Type B pancreatic cell (in vitro differentiated cells): ENCODE measurements around the gene HOXA6. TPM values are rescaled to one million over a fixed set of nuclear protein-coding genes. Genes with fewer than 3 reads are reported as not detected.

ENCODE experiments used
- DNase-seq: peaks from one replicate; pipeline ENCODE4 v3.0.0; 2021; ENCODE audit warnings: mixed read lengths; ENCODE audit not compliant: unreplicated experiment; ENCODE audit errors: extremely low spot score
- H3K27ac Mint-ChIP-seq: 2 replicates; pipeline ENCODE4 v1.8.0; 2021; ENCODE audit warnings: mild to moderate bottlenecking, mixed read lengths
- H3K27me3 Mint-ChIP-seq: 2 replicates; pipeline ENCODE4 v1.8.0; 2021; ENCODE audit warnings: mixed read lengths
- H3K36me3 Mint-ChIP-seq: 2 replicates; pipeline ENCODE4 v1.8.0; 2021; ENCODE audit warnings: mixed read lengths
- H3K4me1 Mint-ChIP-seq: one replicate; pipeline ENCODE4 v1.8.0; 2021; ENCODE audit warnings: mixed read lengths; ENCODE audit not compliant: unreplicated experiment
- H3K4me3 Mint-ChIP-seq: 2 replicates; pipeline ENCODE4 v1.8.0; 2021; ENCODE audit warnings: mild to moderate bottlenecking, mixed read lengths
- H3K9me3 Mint-ChIP-seq: 2 replicates; pipeline ENCODE4 v1.8.0; 2021; ENCODE audit warnings: mixed read lengths
- total RNA-seq: library from RNA; stranded (reverse); gene quantifications from 2 replicates; pipeline ENCODE4 v1.2.1, GENCODE V29; 2021; ENCODE audit warnings: low replicate concordance
- TF ChIP-seq, protein P1 (sequence below): fragments of 200-600 bp; sonication (generic); conservative IDR thresholded peaks from 2 replicates; pipeline ENCODE4 v1.5.0; 2021; ENCODE audit warnings: antibody characterized with exemption, mild to moderate bottlenecking

HOXA6 gene
- total RNA-seq, 1 donor from 2014 or later = 10.9 TPM

DNA sequence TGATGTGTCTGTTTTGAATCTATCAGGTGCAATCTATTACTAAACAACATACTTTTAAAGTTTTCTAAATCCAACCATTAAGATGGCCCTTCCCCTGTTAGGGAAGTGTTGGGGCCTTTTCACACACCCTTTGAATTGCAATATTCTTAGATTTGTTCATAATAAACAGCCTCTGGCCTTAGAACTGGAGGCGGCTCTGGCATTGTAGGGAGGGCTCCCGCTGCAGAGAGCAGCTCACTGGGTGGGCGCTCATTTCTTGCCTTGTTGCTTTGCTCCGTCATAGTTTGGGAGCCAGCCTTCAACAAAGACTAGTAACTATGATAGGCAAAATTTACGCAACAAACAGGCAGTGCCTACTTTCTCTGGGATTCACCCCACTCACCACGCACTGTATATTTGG lies 30.8 kb upstream of the HOXA6 start:
- Mint-ChIP-seq H3K4me3 (no peak overlapping the region), H3K4me1 (peaks cover 10% of the 10 kb centered on the region), H3K9me3 (no peaks in the 10 kb centered on the region), H3K36me3 (no peaks in the 10 kb centered on the region), H3K27ac (no peak overlapping the region), H3K27me3 (peaks cover 93% of the 10 kb centered on the region)
- TF ChIP-seq, protein P1, sequence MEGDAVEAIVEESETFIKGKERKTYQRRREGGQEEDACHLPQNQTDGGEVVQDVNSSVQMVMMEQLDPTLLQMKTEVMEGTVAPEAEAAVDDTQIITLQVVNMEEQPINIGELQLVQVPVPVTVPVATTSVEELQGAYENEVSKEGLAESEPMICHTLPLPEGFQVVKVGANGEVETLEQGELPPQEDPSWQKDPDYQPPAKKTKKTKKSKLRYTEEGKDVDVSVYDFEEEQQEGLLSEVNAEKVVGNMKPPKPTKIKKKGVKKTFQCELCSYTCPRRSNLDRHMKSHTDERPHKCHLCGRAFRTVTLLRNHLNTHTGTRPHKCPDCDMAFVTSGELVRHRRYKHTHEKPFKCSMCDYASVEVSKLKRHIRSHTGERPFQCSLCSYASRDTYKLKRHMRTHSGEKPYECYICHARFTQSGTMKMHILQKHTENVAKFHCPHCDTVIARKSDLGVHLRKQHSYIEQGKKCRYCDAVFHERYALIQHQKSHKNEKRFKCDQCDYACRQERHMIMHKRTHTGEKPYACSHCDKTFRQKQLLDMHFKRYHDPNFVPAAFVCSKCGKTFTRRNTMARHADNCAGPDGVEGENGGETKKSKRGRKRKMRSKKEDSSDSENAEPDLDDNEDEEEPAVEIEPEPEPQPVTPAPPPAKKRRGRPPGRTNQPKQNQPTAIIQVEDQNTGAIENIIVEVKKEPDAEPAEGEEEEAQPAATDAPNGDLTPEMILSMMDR = no peak
- DNase-seq = no peak

DNA sequence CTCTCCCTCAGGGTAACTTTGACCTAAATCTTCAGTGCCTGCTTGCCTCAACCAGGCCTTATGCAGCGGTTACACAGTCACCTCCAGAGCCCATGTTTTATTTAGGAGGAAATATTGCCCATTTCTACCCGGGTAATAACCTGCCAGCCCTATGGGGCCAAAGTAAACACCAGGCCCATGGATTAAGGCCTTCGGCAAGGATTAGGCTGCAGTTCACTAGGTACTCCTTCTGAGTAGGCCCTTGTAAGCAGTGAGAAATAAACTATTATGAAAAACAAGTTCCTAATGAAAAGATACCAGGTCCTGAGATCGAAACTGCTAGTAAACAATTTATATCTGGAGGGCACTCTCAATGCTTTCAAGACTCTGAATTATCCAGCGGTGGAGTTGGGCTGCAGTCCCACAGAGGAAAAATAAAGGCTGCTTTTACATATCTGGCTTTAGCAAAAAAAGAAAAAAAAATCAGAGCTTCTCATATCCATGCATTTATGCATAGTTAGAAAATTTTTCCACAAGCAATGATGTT lies 30.3 kb upstream of the HOXA6 start:
- Mint-ChIP-seq H3K4me3 (peak overlapping the region; percentile 17), H3K27me3 (peaks cover 91% of the 10 kb centered on the region), H3K27ac (peak overlapping the region; percentile 15), H3K36me3 (no peaks in the 10 kb centered on the region), H3K9me3 (no peaks in the 10 kb centered on the region), H3K4me1 (peaks cover 8% of the 10 kb centered on the region)
- TF ChIP-seq, protein P1 = no peak
- no peak for DNase-seq

DNA sequence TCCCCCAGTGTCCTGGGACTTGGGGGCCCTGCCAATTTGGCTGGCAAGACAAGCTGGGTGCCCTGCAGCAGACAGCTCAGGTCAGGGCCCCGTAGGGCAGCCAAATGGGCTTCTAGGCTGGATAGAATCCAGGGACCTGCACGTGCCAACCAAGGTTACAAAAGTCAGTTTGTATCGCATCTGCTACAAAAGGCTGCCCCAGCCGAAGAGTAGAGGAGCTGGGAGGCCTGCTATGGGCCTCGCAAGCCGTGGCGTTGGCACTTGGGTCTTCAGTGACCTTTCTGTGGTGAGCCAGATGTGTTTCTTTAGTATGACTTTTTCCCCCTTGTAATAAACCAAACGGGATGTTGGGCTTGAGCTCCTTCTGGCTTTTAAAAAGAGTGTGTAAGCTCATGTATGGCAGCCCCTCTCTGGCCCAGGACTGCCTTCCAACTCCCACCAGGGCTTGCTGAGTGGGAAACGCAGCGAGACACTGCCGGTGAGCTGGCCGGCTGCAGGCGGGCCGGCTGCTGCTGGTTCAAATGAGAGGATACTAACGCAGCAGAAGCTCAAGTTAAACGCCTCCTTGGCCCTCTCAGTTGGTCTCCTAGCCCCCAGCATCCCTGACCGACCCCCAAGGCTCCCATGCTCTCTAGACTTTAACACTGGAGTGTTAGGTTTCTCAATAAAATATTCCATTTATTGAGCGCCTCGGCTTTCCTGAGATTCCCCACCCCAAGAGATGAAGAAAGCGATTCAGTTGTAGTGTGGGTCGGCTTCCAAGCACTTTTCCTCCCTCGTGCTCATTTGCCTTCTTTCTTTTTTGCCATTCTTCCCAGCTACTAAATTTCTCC lies 29.6 kb upstream of the HOXA6 start:
- H3K4me3 Mint-ChIP-seq = peak overlapping the region; percentile 17
- peak overlapping the region; percentile 15 for H3K27ac Mint-ChIP-seq
- peaks cover 90% of the 10 kb centered on the region for H3K27me3 Mint-ChIP-seq
- DNase-seq = peak; percentile 62
- peaks cover 9% of the 10 kb centered on the region for H3K4me1 Mint-ChIP-seq
- TF ChIP-seq, protein P1 = no peak
- H3K9me3 Mint-ChIP-seq = no peaks in the 10 kb centered on the region
- H3K36me3 Mint-ChIP-seq = no peaks in the 10 kb centered on the region

DNA sequence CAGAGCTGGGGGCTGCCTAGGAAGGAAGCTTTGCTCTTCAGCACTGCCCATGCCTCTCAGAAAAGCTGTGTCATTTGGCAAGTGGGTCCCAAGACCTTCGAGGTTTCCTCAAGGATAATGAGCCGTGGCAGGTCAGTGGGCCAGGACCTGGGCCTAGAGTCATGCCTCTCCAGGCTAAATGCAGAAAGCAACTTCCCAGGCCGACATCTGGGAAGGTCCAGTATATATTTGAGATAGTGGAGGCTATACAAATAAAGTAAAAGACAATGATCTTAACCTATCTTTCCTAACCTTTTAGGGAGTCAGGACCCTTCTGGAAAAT lies 28.9 kb upstream of the HOXA6 start:
- no peak for DNase-seq
- no peak overlapping the region for H3K4me3 Mint-ChIP-seq
- H3K27ac Mint-ChIP-seq = no peak overlapping the region
- TF ChIP-seq, protein P1 = no peak
- H3K36me3 Mint-ChIP-seq = no peaks in the 10 kb centered on the region
- H3K4me1 Mint-ChIP-seq = peaks cover 15% of the 10 kb centered on the region
- H3K27me3 Mint-ChIP-seq = peaks cover 90% of the 10 kb centered on the region
- no peaks in the 10 kb centered on the region for H3K9me3 Mint-ChIP-seq

DNA sequence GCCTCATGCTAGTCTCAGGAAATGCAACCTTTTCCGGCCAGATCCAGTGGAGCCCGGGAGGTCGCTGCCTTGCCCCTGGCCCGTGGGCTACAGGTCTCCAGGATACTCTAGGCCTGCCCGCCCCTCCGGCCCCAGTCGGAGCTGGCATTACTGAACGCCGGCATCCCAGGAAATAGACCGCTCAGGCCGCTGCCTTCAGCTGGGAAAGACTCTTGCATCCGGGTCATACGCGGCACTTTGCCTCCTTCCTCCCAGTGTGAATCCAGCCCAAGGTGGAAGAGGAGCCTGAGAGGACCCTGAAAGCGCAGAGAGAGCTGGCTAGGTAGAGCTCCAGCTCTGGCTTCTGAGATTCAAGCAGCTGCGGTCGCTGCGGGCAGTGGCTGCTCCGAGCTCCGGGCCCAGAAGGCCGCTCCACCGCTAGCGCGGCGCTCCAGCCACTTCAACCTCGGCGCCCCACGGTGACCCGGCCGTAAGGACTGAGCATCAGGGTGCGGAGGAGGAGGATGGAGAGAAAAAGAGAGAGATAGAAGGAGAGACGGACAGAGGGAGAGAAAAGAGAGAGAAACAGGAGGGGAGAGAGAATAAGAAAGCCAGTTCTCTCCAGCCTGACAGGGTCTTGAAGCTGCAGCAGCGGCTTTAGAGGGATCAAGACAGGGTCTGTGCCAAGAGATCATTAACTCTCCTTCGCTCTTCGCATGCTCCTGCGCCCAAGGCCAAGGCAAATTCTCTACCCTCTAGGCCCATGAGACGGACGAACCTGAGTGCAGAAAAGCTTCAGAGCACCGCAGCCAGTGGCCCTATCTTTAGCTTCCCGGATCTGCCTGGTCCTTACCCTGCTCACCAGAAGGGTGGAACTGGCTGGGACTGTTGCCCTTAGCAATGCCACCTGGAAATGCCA lies 28.3 kb upstream of the HOXA6 start:
- Mint-ChIP-seq H3K4me1 (peaks cover 16% of the 10 kb centered on the region), H3K27ac (no peak overlapping the region), H3K9me3 (no peaks in the 10 kb centered on the region), H3K4me3 (peak overlapping the region; percentile 52), H3K36me3 (no peaks in the 10 kb centered on the region), H3K27me3 (peaks cover 90% of the 10 kb centered on the region)
- peak; percentile 64 for DNase-seq
- TF ChIP-seq, protein P1 = no peak
